ENCODE measurements around the gene CBY1.
"Not testable (repeated sequence)": the region's sequence is repeated elsewhere in the genome, so short reads cannot be mapped to it uniquely, and the experiment has no call there.

CBY1 gene

DNA sequence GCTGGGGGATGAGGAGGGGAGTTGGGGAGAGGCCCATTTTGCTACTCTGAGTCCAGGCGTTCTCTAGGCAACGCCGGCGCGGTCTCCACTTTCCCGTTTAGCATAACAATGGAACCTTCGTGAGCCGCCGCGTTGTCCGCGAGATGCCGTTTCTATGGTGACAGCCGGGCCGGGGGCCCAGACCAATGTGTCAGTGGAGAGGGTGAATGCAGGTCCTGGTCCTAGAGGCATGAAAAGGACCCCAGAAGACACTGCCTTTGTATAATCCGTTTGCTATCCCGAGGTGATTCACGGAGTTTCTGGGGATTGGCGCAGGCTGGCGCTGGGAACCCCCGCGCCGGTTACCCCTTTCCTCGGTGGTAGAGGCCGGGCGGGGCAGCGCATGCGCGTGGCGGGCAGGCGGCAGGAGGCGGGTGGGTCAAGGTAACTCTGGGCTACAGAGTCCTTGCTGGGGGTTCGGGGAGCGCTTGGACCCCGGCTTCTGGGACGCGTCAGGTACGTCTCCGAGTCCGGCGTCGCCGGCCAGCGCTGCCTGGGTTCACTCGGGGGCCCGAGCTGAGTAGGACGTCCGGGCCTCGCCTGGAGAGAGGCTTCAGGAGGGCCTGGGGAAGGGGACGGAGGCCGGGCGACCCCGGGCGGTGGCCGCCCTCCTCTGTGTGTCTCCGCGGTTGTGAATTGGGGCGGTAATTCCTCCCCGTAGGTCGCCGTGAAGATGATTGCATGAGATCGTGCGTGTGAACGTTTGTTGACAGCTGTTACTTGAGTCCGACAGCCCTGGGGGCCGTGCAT lies at the start of gene CBY1, which contains the start of gene FAM227A:
Gene CBY1, plus strand, starts transcription at position 383 of the 789 bp plus-strand sequence. CDS start 11,417 bp downstream, outside the sequence.
Gene FAM227A, minus strand, starts transcription at position 137 of the 789 bp plus-strand sequence. CDS start 6,224 bp downstream, outside the sequence.
- peak; percentile 88 for FAIRE-seq
- peak; percentile 93 for DNase-seq (ENCODE audit: extremely low spot score, insufficient read length, low read depth)

DNA sequence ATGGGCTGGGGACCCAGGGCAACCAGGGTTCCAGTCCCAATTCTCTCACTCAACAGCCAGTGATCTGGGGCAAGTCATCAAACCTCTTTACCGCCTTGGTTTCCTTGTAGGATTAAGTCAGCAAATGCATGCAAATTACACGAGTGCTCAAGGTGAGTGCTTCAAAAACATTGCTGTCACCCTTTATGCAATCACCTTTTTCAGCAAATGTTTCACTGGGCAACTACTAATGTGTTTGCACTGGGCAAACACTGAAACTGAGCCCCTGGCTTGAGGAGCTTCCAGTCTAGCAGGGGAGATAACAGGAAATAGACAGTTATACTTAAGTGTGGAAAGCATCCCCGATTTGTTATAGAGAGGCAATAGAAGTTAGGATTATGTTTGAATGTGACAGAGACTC lies 48.8 kb upstream of the CBY1 start:
- no peak for FAIRE-seq
- no peak for DNase-seq (ENCODE audit: extremely low spot score, insufficient read length, low read depth)

DNA sequence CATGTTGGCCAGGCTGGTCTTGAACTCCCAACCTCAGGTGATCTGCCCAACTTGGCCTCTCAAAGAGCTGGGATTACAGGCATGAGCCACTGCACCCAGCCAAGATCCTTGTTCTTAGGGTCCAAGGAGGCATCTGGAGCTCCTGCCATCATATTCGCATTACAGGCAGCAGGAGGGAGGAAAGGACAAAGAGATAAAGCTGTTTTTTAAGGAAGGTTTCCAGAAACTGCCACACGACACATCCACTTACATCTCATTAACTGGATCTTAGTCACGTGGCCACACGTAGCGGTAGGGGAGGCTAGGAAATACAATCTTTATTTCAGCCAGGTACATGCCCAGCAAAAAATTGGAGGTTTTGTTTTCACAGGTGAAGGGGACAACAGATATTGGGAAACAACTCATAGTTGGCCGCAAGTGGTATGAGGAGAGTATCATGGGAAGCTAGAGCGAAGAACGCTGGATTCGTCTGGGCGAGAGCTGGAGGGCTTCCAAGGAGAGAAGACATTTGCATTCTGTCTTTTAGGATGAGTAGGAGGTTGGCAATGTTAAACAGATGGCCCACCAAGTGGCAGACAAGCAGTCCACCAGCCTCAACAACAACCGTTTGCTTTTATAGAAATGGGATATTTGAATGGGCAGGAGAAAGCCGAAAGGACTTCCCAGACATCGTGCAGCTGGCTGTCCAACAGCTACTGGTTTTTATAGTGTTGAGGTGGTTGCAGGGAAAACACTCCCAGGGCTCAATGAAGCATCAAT lies 47.3 kb upstream of the CBY1 start:
- DNase-seq (ENCODE audit: extremely low spot score, insufficient read length, low read depth) (no peak), FAIRE-seq (no peak)

DNA sequence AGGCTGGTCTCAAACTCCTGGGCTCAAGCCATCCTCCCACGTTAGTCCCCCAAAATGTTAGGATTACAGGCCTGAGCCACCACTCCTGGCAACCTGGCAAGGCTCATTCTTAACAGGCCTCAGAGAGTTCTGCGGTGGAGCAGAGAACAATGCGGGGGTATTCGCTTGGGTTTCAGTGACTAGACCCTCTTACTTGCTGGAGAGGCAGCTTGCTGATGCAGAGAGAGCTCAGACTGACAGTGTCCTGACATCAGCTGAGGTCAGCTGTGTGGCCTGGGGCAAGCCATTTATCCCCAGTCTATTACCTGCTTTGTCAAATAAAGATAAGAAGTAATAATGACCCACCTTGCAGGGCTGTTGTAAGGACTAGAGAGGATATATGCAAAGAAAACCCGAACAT lies 46.2 kb upstream of the CBY1 start:
- DNase-seq (ENCODE audit: extremely low spot score, insufficient read length, low read depth), result no peak
- no peak for FAIRE-seq

DNA sequence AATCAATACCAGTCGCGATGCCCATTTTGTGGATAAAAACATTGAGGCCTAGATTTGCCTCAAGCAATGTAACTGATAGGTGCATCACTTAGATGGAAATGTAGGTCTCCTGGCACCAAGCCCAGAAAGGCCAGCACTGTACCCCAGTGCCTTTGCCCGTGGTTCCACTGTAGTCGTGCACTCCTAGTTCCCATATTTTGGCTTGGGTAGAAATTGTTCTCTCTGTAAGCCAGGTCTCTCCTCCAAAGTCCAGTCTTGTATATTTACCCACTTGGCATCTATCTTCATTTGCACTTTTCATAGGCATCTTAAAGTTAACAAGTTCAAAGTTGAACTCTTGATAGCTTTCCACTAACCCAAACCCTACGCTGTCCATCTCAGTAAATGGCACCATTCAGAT lies 44.9 kb upstream of the CBY1 start:
- DNase-seq (ENCODE audit: extremely low spot score, insufficient read length, low read depth), result no peak
- FAIRE-seq, result no peak

DNA sequence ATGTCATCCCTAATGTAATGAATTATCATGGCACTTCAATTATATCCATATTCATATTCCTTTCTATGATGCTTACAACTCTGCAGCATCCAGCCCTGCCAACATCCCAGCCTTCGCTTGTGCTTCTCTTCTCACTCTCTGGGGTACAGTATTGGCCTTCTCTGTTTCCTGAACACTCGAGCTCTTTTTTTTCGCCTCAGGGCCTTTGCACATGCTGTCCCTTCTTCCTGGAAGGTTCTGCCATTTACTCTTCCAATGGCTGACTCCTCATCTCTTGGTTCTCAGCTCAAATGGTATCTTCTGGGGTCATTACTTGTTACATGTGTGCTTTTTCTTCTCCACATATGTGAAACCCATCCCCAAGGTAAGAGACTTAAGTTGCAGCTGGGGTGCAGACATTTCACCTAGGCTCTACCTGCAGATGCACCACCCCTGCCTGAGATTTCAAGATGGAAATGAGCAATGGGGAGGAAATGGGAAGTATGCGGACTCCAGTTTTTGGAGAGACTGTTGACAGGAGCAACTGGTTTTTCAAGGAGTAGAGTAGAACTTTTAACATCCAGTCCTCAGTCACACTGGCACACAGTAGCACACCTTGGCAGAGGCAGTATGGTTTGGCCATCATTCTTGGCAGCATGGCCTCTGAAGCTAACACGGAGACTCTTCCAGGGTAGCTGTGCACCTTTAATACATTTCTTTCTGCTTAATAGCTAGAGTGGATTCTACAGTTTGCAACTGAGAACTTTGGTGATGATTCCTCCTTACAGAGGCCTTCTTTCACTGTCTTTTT lies 44.0 kb upstream of the CBY1 start:
- FAIRE-seq, result no peak
- DNase-seq (ENCODE audit: extremely low spot score, insufficient read length, low read depth), result no peak

DNA sequence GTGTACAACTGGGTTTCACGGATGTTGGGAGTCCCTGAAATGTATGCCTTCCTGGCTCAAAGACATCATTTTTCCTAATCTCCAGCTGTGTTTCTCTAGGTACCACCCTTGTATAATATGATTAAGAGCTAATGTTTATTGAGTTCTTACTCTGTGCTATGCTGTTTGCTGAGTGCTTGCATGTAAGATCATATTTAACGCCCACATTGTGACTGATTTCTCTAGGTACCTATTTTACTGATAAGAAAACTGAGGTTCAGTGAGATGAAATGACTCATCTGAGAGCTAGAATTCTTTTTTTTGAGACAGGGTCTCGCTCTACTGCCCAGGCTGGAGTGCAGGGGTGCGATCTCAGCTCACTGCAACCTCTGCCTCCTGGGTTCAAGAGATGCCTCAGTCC lies 42.9 kb upstream of the CBY1 start:
- DNase-seq (ENCODE audit: extremely low spot score, insufficient read length, low read depth) (no peak), FAIRE-seq (no peak)

DNA sequence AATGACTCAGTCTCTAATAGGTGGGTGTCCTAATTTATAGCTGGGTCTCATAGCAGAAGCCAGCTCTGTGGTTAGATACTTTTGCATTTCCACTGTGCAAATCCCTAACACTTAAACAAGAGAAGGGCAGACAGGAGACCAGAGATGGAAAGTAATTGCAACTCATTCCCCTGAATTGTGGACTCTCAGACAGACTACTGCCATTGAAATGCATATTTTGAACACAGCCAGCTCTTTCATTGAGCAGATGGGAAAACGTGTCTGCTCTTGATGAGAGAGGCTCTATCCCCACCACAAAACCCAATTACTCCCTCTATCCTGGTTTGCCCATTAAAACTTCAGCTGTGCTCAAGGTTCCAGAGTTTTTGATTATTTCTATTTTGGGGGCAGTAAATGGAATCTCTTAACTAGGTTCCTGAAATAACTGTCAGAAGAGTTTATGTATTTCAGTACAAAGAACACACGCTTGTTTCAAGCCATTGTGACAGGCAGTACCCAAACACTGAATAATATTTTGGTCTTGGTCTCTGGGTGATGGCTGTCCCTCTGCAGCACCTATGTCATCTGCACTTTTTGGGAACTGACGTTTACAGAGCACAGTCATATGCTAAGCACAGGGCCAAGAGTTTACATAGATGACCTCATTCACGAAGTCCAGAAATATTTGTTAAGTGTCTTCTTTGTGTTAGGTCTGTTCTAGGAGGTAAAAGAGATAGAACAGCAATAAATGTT lies 41.9 kb upstream of the CBY1 start:
- DNase-seq (ENCODE audit: extremely low spot score, insufficient read length, low read depth) (no peak), FAIRE-seq (no peak)

DNA sequence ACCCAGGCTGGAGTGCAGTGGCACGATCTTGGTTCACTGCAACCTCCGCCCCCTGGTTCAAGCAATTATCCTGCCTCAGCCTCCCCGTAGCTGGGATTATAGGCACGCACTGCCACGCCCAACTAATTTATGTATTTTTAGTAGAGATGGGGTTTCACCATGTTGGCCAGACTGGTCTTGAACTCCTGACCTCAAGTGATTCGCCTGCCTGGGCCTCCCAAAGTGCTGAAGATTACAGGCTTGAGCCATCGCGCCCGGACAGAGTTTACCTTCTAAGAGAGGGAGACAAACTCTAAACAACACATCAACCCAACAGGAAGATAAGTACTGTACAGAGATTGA lies 41.4 kb upstream of the CBY1 start:
- FAIRE-seq; DNase-seq (ENCODE audit: extremely low spot score, insufficient read length, low read depth): not testable (repeated sequence)

DNA sequence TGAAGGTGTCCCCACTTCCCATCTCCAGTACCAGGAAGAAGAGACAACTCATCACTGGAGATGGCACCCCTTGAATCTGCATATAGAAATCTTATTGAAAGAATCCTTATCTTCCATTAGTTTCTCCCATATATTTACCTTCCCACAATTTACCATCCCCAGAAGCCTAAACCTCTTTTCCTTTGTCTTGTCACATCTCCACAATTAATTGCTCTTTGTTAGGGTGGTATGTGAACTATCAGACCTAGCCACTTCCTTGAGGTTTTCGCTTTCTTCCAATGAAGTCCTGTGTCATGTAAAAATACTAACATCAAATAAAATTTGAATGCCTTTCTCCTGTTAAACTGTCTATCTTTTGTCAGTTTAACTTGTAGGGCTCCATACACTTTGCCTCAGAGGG lies 38.2 kb upstream of the CBY1 start:
- FAIRE-seq, result no peak

DNA sequence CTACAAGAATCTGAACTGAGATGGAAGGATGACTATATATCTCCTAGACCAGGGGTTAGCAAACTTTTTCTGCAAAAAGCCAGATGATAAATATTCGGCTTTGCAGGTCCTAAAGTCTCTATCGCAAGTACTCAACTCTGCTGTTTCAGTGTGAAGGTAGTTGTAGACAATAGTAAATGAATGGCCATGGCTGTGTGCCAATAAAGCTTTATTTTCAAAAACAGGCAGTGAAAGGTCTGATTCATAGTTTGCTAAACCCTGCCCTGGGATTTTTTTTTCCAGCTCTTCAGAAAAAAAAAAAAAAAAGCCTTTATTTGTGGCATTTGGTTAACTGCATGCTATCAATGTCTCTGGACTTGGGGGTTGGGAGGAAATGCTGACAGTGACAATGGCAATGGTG lies 37.8 kb upstream of the CBY1 start:
- FAIRE-seq, result no peak
- DNase-seq (ENCODE audit: extremely low spot score, insufficient read length, low read depth), result no peak

More for the DNA sequence above, 38.2 kb upstream of the CBY1 start:
- no peak for DNase-seq (ENCODE audit: extremely low spot score, insufficient read length, low read depth)

DNA sequence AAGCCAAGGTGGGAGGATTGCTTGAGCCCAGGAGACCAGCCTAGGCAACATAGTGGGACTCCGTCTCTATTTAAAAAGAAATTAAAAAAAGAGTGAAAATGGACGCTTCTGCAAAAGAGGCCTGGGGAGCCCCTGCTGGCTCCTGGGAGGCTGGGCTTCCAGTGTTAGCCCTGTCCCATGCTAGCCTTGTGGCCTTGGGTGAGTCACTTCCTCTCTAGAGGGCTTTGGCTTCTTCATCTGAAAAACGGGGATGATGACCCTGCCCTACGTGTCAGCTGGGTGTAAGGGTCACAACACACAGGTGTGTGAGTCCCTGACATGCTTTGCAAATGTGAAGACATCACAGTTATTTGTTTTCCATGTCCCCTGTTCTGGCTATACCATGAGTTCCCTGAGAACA lies 33.1 kb upstream of the CBY1 start:
- DNase-seq (ENCODE audit: extremely low spot score, insufficient read length, low read depth), result no peak
- FAIRE-seq, result no peak

DNA sequence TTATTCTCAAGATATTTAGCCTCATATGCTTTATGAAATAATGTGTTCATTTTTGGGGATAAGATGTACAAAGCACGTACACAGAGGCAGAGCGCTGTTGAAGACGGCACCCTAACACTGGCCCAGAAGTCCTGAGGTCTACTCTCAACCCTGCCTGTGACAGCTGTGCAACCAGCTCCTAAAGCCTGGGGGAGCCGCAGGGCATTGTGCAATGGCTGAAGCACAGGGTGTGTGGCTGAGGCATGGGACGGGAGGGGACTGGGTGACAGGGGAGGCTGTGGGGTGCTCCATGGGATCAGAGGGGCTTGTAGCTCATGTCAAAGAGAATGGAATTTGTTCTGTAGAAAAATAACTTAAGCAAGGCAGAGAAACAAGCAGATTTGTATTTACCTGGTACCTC lies 28.0 kb upstream of the CBY1 start:
- FAIRE-seq (no peak), DNase-seq (ENCODE audit: extremely low spot score, insufficient read length, low read depth) (no peak)

DNA sequence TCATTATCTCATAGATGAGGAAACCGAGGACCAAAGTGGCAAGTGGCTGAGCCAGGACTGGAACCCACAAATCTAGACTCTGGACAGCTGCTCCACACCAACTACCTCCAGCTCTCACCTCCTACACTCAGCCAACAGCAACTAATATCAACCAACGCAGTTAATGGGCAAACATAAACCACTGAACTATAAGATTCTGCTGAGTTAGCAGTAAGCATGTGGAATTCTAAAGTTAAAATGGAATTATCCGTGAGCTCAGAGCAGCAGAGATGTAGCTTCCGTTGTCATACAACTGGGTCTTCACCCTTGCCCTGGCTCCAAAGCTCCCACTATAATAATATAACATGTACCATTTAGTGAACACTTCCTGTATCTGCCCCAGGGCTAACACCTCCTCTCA lies 27.3 kb upstream of the CBY1 start:
- DNase-seq (ENCODE audit: extremely low spot score, insufficient read length, low read depth) (no peak), FAIRE-seq (no peak)

DNA sequence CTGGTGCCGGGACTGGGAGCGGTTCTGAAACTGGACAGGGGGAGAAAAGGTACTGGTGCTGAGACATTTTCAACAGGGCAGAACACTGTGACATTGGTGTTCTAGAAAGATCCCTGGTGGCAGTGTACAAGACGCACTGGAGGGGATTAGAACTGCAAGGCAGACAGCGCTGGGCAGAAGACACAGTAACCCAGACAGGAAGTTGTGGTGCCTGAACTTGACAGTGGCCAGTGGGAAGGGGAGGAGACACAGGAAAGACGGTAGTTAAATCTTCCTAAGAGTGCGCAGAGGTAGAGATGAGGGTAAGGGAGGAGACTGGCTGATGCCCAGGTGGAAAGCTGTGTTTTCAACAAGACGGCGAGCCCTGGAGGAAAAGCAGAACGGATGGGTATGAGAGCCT lies 24.7 kb upstream of the CBY1 start:
- FAIRE-seq (no peak), DNase-seq (ENCODE audit: extremely low spot score, insufficient read length, low read depth) (no peak)

DNA sequence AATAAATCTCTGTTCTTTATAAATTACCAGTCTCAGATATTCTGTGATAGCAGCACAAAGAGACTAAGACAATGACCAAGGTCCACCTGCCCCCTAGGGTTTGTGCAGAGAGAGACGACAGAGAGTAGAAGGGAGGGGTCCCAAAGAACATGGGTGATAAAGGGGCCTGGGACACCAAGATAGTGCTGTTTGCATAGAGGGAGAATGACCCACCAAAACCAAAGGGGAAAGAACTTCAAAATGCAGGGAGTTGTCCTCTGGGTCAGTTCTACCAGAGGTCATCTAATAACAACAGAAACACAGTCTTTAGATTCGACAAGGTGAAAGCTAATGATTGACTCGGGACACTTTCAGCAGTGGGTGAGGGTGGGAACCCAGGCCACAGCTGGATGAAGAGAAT lies 23.9 kb upstream of the CBY1 start:
- FAIRE-seq (no peak), DNase-seq (ENCODE audit: extremely low spot score, insufficient read length, low read depth) (no peak)

DNA sequence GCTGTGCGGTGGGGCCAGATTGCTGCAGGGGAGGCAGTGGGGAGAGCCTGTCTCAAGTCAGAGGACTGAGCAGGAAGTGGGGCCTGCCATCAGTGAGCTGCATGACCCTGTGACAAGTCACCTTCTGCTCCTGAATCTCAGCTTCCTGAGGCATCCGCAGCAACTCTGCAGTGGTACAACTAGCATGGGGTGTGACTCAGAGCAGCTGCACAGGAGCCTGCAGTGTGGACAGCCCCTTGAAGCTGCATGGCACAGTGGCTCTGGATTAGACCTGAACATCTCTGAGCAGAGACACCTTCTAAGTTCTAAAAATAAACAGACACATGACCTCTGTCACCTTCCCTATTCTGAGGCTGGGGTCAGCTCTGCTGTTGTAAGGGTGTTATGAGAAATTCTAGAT lies 18.2 kb upstream of the CBY1 start:
- no peak for DNase-seq (ENCODE audit: extremely low spot score, insufficient read length, low read depth)

DNA sequence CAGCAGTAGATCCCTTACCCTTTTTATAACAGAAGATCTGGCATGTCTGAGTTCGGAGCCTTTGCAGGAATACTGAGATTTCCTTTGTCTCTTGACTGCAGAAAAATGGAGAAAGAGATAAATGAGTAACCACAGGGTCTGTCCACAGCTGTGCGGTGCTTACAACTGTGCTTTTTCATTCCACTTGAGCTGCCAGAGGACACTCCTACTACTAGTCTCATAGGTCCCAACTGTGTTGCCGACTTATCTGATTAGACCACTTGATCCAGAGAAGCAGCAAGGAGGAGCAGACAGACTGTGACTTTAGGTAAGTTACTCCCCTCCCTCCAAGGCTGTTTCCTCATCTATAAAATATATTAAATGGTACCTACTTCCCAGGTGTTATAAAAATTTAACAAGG lies 17.7 kb upstream of the CBY1 start:
- FAIRE-seq, result no peak

More for the DNA sequence above, 18.2 kb upstream of the CBY1 start:
- no peak for FAIRE-seq

DNA sequence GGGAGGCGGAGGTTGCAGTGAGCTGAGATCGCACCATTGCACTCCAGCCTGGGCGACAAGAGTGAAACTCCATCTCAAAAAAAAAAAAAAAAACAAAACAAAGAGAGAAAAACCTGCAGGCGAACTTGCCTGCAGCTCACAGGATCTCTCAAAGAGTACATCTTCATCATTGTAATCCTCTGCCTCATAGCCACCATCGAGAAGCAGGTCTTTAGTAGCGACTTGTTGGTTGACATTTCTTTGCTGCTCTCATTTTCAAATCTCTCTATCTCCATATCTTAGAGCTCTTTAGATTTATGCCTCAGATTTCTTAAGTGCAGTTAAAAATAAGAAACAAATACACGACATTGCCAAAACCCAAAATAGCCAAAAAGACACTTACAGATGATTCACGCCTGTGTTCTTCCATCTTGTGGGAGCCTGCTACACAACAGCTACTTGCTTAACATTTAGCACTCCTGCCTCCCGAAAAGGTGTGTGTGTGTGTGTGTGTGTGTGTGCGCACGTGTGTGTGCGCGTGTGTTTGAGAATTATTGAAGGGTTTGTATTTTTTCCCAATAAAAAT lies 14.9 kb upstream of the CBY1 start:
- FAIRE-seq, result no peak
- DNase-seq (ENCODE audit: extremely low spot score, insufficient read length, low read depth), result no peak

More for the DNA sequence above, 17.7 kb upstream of the CBY1 start:
- DNase-seq (ENCODE audit: extremely low spot score, insufficient read length, low read depth), result no peak

DNA sequence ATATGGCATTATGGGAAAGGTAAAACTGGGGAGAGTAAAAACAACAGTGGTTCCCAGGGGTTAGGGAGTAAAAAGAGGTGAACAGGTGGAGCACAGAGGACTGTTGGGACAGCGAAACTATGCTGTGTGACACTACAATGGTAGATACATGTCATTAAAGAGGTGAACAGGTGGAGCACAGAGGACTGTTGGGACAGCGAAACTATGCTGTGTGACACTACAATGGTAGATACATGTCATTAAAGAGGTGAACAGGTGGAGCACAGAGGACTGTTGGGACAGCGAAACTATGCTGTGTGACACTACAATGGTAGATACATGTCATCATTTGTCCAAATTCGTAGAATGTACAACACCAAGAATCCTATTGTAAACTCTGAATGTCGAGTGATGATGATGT lies 12.2 kb upstream of the CBY1 start:
- not testable (repeated sequence) for FAIRE-seq; DNase-seq (ENCODE audit: extremely low spot score, insufficient read length, low read depth)

Data from GM18507 (cell line).